Measurements from ENCODE around the gene PDE4D.
"Not testable (repeated sequence)": the region's sequence is repeated elsewhere in the genome, so short reads cannot be mapped to it uniquely, and the experiment has no call there.

The PDE4D gene

GRCh38 chr5:59001716-59002115 is 891.8 kb downstream of the PDE4D start:
- no peak overlapping the region for H3K27ac ChIP-seq
- no peak for DNase-seq (ENCODE audit: low spot score)
- no peak for TF ChIP-seq CTCF (IDR thresholded peaks at IDR 0.05)
- no peak overlapping the region for H3K4me3 ChIP-seq

GRCh38 chr5:59001154-59001553 is 892.4 kb downstream of the PDE4D start:
- TF ChIP-seq CTCF (IDR thresholded peaks at IDR 0.05), result no peak
- Histone ChIP-seq H3K4me3 (no peak overlapping the region), H3K27ac (no peak overlapping the region)
- no peak for DNase-seq (ENCODE audit: low spot score)

GRCh38 chr5:59000211-59000610 is 893.3 kb downstream of the PDE4D start:
- no peak for TF ChIP-seq CTCF (IDR thresholded peaks at IDR 0.05)
- no peak for DNase-seq (ENCODE audit: low spot score)
- no peak overlapping the region for H3K4me3 ChIP-seq
- no peak overlapping the region for H3K27ac ChIP-seq

- TF ChIP-seq CTCF (IDR thresholded peaks at IDR 0.05), result no peak
- DNase-seq (ENCODE audit: low spot score), result no peak
- H3K4me3 ChIP-seq, result no peak overlapping the region
- H3K27ac ChIP-seq, result no peak overlapping the region
Observed at GRCh38 chr5:58999804-59000203, 893.7 kb downstream of the PDE4D start.

GRCh38 chr5:58998544-58998943 is 895.0 kb downstream of the PDE4D start:
- no peak for DNase-seq (ENCODE audit: low spot score)
- Histone ChIP-seq H3K4me3 (no peak overlapping the region), H3K27ac (no peak overlapping the region)
- no peak for TF ChIP-seq CTCF (IDR thresholded peaks at IDR 0.05)

- not testable (repeated sequence) for H3K27ac ChIP-seq; DNase-seq (ENCODE audit: low spot score); H3K4me3 ChIP-seq
Observed at GRCh38 chr5:58995779-58996178, 897.7 kb downstream of the PDE4D start.

- H3K27ac ChIP-seq, result no peak overlapping the region
- no peak for TF ChIP-seq CTCF (IDR thresholded peaks at IDR 0.05)
- no peak for DNase-seq (ENCODE audit: low spot score)
- no peak overlapping the region for H3K4me3 ChIP-seq
Observed at GRCh38 chr5:58993461-58993860, 900.1 kb downstream of the PDE4D start.

- Histone ChIP-seq H3K4me3 (no peak overlapping the region), H3K27ac (no peak overlapping the region)
- no peak for TF ChIP-seq CTCF (IDR thresholded peaks at IDR 0.05)
- no peak for DNase-seq (ENCODE audit: low spot score)
Observed at GRCh38 chr5:58988938-58989337, 904.6 kb downstream of the PDE4D start.
